HG03103 (cell line): ENCODE measurements around the gene SLIT1.

Experiments used
- ATAC-seq: cut with Tn5 transposase; IDR thresholded peaks from one replicate; pipeline ENCODE4 v1.9.1; 2021; ENCODE audit warnings: low read depth; ENCODE audit not compliant: unreplicated experiment

Gene SLIT1

GRCh38 chr10:97069026-97069425 lies 116.7 kb downstream of the SLIT1 start:
- ATAC-seq = no peak

DNA sequence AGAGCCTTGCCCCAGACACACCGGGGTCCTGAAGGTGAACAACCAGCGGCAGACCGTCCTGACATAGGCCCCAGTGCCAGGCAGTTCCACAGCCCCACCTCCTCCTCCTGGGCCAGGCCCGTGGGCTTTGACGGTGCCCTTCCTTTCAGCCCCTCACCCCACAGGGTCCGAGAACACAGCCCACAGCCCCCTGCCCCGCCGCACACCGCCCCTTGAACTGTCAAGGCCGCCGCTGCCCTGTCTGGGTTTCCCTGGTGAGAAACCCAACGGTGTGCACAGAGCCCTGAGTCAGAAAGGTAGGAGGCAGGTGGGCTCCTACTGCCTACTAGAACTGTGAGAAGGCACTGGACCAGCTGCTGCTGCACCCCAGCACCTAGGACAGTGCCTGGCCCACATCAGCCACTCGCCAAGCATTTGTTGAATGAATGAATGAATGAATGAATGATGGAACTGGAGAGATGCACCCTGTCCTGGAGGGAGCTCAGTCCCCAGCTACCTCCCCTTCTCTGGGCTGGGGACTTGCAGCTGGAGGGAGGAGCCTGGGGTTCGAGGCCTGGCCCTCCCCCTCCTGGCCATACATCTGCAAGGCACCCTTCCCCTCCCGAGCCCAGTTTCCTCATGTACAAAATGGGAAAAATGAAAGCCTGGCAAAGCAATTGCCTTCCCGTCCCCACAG lies 117.9 kb downstream of the SLIT1 start:
- ATAC-seq = no peak

DNA sequence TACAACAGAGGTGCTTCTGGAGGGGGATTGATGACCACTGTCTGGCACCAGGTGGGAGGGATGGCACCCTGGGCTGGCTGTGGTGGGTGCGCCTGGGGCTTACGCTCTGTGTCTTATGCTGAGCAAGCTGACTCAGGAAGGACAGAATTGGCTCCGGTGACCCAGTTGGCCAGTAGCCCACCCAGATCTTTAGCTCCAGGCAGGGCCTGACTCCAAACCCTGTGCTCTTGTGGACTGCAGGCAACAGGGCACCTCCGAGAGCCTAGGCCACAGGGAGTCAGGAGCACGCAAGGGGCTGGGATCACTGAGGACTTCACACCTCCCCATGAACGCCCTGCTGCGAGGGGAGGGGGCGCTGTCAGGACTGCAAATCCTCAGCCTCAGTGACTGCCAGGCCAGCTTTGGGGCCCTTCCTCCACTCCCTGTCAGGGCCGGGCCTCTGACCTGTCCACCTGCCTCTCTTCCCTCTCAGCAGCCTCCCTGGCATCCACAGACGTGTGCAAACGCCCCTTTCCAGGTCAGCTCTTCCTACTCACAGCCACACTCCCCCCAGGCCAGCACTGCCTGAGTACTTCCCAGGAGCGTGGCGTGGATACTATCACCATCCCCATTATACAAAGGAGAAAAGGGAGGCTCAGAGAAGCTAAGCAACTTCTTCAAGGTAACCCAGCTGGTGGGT lies 118.7 kb downstream of the SLIT1 start:
- ATAC-seq = no peak

DNA sequence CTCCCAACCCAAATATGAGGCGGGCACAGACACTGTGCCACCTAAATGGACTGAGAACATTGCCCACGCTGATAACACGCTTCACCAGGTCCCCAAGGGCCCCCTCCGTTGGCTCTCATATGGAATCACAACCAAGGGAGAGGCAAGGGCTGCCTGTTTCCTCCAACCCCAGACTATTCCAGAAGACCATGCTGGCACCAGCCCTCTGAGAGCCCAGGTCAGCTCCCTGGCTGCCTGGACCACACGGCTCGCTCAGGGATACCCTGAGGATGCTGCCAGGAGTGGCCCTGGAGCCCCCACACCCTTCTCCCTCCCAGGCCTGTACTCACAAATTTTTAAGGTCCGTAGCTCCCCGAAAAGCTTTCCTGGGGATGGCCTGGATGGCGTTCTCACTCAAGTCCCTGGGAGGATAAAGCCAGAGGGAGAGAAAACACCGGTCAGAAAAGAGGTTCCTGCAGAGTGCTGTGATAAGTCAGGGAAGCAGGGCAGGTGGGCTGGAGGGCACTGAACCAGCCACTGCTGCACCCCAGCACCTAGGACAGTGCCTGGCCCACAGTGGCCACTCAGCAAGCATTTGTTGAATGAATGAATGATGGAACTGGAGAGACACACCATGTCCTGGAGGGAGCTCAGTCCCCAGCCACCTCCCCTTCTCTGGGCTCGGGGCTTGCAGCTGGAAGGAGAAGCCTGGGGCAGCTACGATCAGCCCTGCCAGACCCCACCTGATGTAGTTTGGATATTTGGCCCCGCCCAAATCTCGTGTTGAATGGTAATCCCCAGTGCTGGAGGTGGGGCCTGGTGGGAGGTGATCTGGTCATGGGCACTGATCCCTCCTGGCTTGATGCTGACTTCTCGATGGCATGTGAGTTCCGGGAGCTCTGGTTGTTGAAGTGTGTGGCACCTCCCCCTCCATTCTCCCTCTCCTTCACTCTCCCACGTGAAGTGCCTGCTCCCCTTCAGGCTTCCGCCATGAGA lies 119.8 kb downstream of the SLIT1 start:
- no peak for ATAC-seq

DNA sequence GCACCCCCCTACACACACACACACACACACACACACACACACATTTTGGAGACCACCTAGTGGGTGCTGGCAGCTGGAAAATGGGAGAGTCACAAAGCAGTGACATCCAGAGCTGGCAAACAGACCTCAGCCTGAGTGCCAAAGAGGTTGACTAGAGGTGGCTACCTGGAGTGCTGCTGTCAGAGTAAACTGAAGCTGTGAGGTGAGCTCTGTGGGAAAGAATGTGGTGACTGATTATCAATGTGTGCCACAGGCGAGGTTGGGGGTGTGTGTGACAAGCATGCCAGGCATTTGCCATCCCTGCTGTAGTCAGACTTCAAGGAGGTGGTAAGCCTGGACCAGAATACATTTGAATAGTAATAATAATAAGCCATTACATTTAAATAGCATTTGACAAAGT lies 120.6 kb downstream of the SLIT1 start:
- no peak for ATAC-seq

DNA sequence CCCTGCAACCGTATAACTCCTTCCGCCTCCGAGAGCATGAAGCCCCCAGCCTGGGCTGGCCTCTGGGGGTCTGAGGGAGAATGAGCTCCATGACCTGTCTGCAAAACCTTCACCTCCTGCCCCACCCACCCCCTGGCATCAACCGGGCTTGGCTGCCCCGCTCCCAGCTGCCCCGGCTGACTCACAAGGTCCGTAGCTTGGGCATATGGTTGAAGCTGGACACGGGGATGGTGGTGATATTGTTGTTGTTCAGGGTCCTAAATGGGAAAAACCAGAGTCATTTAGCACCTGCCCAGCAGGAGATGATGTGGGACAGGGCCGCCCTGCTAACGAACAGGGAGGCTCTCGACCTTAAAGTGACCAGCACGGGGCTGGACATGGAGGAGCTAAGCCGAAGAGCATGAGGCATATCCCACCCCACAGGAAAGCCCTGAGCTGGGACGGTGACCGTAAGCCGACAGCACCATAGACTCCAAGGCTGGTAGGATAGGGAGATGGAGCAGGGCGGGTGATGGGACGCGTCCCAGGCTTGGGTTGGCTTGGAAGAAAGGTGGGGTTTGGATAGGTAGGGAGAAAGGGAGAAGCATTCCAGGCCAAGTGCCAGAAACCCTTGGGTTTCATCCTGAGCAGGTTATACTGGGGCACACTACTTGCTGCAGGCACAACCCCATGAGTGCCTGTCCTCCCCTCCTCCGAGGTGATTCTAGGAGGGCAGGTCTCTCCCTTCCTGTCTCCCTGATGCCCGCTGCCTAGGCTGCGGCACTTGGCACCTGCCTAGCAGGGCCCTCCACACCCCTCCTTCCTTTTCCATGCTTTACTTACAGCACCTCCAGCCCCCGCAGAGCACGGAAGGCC lies 121.5 kb downstream of the SLIT1 start:
- no peak for ATAC-seq

DNA sequence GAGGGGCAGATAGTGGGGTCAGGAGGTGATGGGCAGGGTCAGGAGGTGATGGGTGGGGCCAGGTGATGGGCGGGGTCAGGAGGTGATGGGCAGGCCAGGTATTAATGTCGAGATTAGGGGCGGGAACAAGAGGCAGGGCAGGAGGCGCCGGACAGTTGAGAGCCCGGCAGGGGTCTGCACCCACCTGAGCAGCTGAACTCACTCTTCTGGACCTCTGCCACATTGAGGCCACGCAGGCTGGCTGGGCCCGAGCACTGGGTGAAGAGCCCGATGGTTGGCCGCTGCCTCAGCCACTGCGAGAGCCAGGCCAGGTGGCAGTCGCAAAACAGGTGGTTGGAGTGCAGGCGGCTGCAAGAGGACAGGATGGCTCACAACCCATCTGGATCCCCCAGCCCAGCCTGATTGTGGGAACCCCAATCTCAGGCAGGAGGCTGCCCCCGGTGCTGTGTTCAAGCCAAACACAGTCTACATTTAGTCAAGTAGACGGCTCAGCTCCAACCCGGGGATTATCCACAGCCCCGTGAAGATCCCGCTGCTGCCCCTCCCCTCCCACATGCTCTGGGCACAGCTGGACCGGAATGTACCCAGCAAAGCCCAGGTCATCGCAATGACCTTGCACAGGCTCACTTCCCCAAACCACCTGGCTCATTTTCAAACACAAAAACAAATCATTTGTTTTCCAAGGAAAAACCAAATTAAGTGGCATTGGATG lies 122.3 kb downstream of the SLIT1 start:
- no peak for ATAC-seq

DNA sequence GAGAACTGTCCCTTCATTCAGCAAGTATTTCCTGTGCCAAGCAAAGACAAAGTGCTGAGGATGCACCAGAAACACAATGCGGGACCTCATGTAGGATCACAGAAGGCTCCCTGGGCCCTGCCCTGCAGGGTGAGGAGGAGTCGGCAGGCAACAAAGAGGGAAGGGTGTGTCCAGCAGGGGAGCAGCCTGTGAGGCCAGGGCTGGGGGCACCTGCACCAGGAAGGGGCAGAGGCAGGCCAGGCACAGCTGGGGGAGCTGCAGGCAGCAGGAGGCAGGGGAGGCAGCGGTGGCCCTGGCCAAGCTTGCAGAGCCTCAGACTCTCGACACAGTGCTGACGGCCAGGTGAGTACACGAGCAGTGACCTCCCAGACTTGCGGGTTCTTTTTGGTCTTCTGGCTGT lies 123.3 kb downstream of the SLIT1 start:
- ATAC-seq = no peak

DNA sequence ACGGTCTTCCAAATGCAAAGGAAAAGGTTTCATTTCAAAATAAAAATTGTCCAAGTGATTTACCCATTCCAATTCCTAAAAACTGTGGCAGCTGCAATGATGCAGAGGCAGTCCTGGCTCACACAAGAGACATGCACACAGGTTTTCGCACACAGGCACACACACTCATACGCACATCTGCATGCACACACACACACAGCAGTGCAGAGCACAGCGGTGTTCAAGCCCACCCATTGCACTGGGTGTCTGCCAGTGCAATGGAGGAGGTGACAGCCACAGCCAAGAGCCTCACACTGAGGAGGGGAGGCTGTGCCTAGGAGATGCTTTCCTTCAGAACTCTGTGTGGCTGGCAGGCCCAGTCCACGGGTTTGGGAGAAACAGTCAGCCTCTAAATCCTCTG lies 123.7 kb downstream of the SLIT1 start:
- no peak for ATAC-seq

GRCh38 chr10:97061423-97061822 lies 124.3 kb downstream of the SLIT1 start:
- no peak for ATAC-seq

- no peak for ATAC-seq
Measured at GRCh38 chr10:97060441-97061084, 125.2 kb downstream of the SLIT1 start.

- no peak for ATAC-seq
Measured at GRCh38 chr10:97059872-97060205, 125.9 kb downstream of the SLIT1 start.

DNA sequence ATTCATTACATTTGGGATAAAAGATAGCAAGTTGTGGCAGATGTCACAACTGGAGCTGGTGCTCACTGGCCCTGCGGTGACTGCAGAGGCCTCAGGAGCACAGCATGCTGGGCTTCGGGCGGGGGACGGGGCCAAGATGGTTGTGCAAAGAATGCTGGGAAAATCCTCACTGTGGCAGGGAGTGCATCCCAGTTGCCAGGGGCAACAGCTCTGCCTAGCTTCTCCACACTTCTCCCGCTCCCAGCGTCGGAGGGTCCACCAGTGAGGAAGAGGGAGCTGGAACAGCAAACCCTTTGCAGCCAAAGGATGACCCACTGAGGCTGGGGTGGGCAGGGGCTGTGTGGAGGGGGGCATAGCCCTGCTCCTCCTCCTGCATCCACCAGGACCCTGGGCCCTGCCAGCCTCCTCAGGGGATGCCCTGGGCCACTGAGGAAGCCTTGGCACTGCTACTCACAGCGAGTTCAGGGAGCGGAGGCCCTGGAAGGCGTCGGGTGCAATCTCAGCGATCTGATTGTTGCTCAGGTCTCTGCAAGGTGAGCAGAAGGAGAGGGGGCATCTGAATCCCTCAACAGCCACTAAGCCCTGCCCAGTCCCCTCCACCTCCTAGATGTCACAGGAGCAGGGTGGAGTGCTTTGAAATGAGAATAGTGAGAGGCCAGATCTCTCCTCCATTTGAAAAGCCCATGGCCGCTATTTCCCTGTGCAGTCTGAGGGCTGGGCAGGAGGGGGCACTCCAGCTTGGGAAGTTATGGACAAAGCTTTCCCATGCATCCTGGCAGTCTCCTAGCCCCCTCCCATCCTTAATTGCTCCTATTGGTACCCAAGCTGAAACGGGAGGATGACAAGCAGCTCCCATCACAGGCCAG lies 126.5 kb downstream of the SLIT1 start:
- ATAC-seq = no peak

- no peak for ATAC-seq
Measured at GRCh38 chr10:97058521-97058920, 127.2 kb downstream of the SLIT1 start.

DNA sequence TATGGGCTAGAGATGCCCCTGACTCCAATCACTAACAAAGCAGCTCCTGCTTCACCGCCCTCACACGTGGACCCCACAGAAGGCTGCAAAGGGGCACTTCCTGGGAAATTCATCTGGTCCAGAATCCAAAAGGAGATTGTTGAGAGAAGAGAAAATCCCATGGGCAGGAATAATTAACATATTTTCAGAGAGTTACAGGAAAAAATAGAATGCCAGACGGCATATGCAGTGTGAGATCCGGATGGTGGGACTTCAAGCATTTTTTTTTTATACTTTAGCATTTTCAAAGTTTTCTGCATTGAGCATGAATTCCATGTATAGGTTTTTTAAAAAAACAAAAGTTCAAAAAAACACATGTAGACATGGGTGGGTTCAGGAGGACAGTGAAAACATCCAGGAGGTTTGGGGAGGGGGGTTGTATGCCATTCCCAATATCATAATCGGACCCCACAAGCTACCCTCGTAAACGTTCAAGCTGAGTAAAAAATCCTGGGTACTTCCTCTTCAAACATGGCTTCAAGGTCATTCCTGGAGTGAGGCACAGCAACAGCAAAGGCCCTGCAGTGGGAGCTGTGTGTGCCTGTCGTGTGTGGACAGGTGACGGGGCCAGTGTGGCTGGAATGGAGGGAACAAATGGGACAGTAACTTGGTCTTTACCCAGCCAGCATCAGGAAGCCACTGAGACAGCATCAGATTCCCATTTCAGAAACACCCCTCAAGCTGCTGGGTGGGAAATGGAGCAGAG lies 128.1 kb downstream of the SLIT1 start:
- ATAC-seq = no peak

GRCh38 chr10:97056003-97056630 lies 129.6 kb downstream of the SLIT1 start:
- no peak for ATAC-seq

GRCh38 chr10:97053276-97053675 lies 132.5 kb downstream of the SLIT1 start:
- ATAC-seq = no peak
